SK-N-SH (cell line): ENCODE results near the gene MYO5C. TPM values are rescaled to one million over a fixed set of nuclear protein-coding genes. Genes with fewer than 3 reads are reported as not detected.

ENCODE experiments used
- CTCF ChIA-PET: fragments of 300-600, 350-600 bp; formaldehyde crosslinking; extraction: SDS; loops from one replicate; lab custom pipeline; 2021; lab: Yijun Ruan, JAX
- POLR2A ChIA-PET: fragments of 350-600 bp; sonication (Branson Sonifier 250); formaldehyde crosslinking; extraction: SDS; loops from one replicate; lab custom pipeline; 2020; ENCODE audit warnings: antibody characterized with exemption, inconsistent platforms; lab: Yijun Ruan, JAX
- DNase-seq: peaks from one replicate; pipeline ENCODE4 v3.0.0; 2012
- H2AFZ ChIP-seq: fragments of 200-600 bp; sonication (generic); 2 replicates; pipeline ENCODE4 v1.8.1; 2016; ENCODE audit warnings: antibody characterized with exemption, mild to moderate bottlenecking, low read depth
- H3F3A ChIP-seq: fragments of 200-600 bp; sonication (generic); replicated peaks from 2 replicates; pipeline ENCODE3; 2016; ENCODE audit warnings: antibody characterized with exemption, mild to moderate bottlenecking; ENCODE audit not compliant: insufficient read depth
- H3K27ac ChIP-seq, 2 experiments: fragments of 200-500 bp in 1 of 2; fragments of 200-600 bp in 1 of 2; sonication (Bioruptor generic) in 1 of 2; sonication (generic), shearing (Covaris generic) in 1 of 2; 2 replicates each; pipeline versions ENCODE4 v1.5.1 to v1.6.1; 2014 to 2016; ENCODE audit warnings: low read depth in 2 of 2, inconsistent platforms in 1 of 2, low read length in 1 of 2, mild to moderate bottlenecking in 1 of 2, mixed read lengths in 1 of 2
- H3K27me3 ChIP-seq: fragments of 200-600 bp; sonication (generic), shearing (Covaris generic); 2 replicates; pipeline ENCODE4 v1.6.1; 2016; ENCODE audit warnings: mixed run types; ENCODE audit not compliant: insufficient read depth
- H3K36me3 ChIP-seq, 2 experiments: fragments of 200-500 bp in 1 of 2; fragments of 200-600 bp in 1 of 2; sonication (Bioruptor generic) in 1 of 2; sonication (generic) in 1 of 2; replicated peaks in 1 of 2; 2 replicates each; pipeline versions ENCODE3 to v1.5.1; 2014 to 2016; ENCODE audit warnings: low read length in 1 of 2, mild to moderate bottlenecking in 1 of 2; ENCODE audit not compliant: insufficient read depth in 2 of 2, control insufficient read depth in 1 of 2
- H3K4me1 ChIP-seq, 2 experiments: fragments of 200-500 bp in 1 of 2; fragments of 200-600 bp in 1 of 2; sonication (Bioruptor generic) in 1 of 2; sonication (generic), shearing (Covaris generic) in 1 of 2; 2 replicates each; pipeline versions ENCODE4 v1.5.1 to v1.6.1; 2014 to 2016; ENCODE audit warnings: low read depth in 1 of 2, low read length in 1 of 2, mixed run types in 1 of 2; ENCODE audit not compliant: insufficient read depth in 2 of 2, control insufficient read depth in 1 of 2
- H3K4me2 ChIP-seq: fragments of 200-600 bp; sonication (generic), shearing (Covaris generic); 2 replicates; pipeline ENCODE4 v1.6.1; 2017; ENCODE audit warnings: mixed run types
- H3K4me3 ChIP-seq, 2 experiments: fragments of 200-500 bp in 1 of 2; fragments of 200-600 bp in 1 of 2; sonication (Bioruptor generic) in 1 of 2; sonication (generic), shearing (Covaris generic) in 1 of 2; 2 replicates each; pipeline versions ENCODE4 v1.5.1 to v1.8.1; 2014 to 2016; ENCODE audit warnings: low read depth in 2 of 2, inconsistent platforms in 1 of 2, low read length in 1 of 2, mild to moderate bottlenecking in 1 of 2, mixed read lengths in 1 of 2, moderate library complexity in 1 of 2
- H3K79me2 ChIP-seq: fragments of 200-600 bp; sonication (generic); 2 replicates; pipeline ENCODE4 v1.8.1; 2017; ENCODE audit warnings: mild to moderate bottlenecking; ENCODE audit not compliant: insufficient read depth
- H3K9ac ChIP-seq: fragments of 200-600 bp; sonication (generic); 2 replicates; pipeline ENCODE4 v1.6.1; 2017; ENCODE audit warnings: mixed run types
- H3K9me2 ChIP-seq: fragments of 200-600 bp; sonication (generic); 2 replicates; pipeline ENCODE4 v1.6.1; 2017; ENCODE audit warnings: mixed run types
- H3K9me3 ChIP-seq: fragments of 200-600 bp; sonication (generic); 2 replicates; pipeline ENCODE4 v1.6.1; 2017; ENCODE audit warnings: mixed run types, mild to moderate bottlenecking, moderate library complexity
- H4K20me1 ChIP-seq: fragments of 200-600 bp; sonication (generic); 2 replicates; pipeline ENCODE4 v1.6.1; 2017; ENCODE audit warnings: mild to moderate bottlenecking, mixed run types; ENCODE audit not compliant: insufficient read depth
- EZH2phosphoT487 ChIP-seq: fragments of 200-600 bp; sonication (generic); IDR thresholded peaks from 2 replicates; pipeline ENCODE4 v1.6.1; 2017; ENCODE audit warnings: low read depth, mixed run types, mild to moderate bottlenecking, antibody characterized with exemption, moderate library complexity, borderline replicate concordance
- GATA2 ChIP-seq: sonication (generic); formaldehyde crosslinking; IDR thresholded peaks from 2 replicates; pipeline ENCODE4 v1.5.0; 2020; ENCODE audit warnings: mild to moderate bottlenecking, missing genetic modification reagents
- JUND ChIP-seq: IDR thresholded peaks from 2 replicates; pipeline ENCODE4 v1.4.0; 2012
- MEF2A ChIP-seq: IDR thresholded peaks from 2 replicates; pipeline ENCODE4 v1.4.0; 2012; ENCODE audit warnings: low read depth, borderline replicate concordance
- POLR2AphosphoS5 ChIP-seq: IDR thresholded peaks from 2 replicates; pipeline ENCODE4 v1.6.1; 2012; ENCODE audit warnings: low read depth, low read length
- RXRA ChIP-seq: IDR thresholded peaks from 2 replicates; pipeline ENCODE4 v1.4.0; 2012; ENCODE audit warnings: low read depth, mild to moderate bottlenecking, borderline replicate concordance
- SIN3A ChIP-seq: IDR thresholded peaks from 2 replicates; pipeline ENCODE4 v1.6.1; 2012; ENCODE audit warnings: low read depth, mild to moderate bottlenecking, low read length, moderate library complexity, borderline replicate concordance
- TAF1 ChIP-seq: IDR thresholded peaks from 2 replicates; pipeline ENCODE4 v1.6.1; 2012; ENCODE audit warnings: low read depth, mild to moderate bottlenecking, low read length, moderate library complexity, borderline replicate concordance
- WGBS: methylation state at CpG from one replicate; pipeline ENCODE4 v1.1.6; 2017; ENCODE audit warnings: low lambda C conversion rate; 5-methylcytosine and 5-hydroxymethylcytosine counted together
- polyA plus RNA-seq, 3 experiments: library from polyadenylated mRNA; depleted of rRNA; stranded (reverse); fragments of >200 nt; gene quantifications; 2 replicates each; pipeline ENCODE4 v1.2.3, GENCODE V29; 2012
- TF ChIP-seq, protein P1 (sequence below): IDR thresholded peaks from 2 replicates; pipeline ENCODE4; 2012

Gene MYO5C
- polyA plus RNA-seq, 1 of the 3 experiments (the other 2 are of a cell fraction), result 0.99 TPM

DNA sequence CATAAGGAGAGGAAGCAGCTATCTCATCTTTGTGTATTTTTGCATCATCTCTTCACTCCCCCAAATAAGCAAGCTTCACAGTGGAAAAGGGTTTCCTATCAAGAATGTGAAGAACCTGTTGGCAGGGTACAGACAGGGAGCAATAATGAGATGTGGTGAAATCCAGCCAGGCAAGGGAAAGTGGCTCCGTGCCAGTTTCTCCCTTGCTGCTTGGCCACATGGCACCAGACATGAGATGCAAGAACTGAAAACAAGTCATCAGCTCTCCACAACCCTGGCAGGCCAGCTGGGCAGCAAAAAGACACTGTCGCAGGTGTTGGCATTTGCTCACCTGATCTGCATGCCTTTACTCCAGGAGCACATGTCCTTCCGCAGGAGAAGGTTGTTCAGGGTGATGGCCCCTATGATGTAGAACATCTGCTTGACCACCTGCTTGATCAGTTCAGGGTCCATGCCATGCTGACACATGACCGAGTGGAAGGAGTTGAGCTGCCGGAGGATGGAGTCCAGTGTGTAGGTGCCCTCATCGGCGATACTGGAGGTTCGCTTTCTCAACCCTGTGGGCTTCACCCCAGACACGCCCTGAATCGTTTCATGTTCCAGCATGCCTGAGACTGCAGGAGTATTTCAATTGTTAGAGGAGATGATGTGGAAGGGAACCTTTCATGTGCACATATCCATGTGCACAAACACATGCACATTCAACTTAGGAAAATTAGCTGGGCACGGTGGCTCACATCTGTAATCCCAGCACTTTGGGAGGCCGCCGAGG, 23.3 kb upstream of the MYO5C start:
- no peak overlapping the region for H3K4me3 ChIP-seq
- TF ChIP-seq TAF1 (no peak), GATA2 (CRISPR knock-in tag) (no peak), POLR2AphosphoS5 (no peak), SIN3A (no peak)
- TF ChIP-seq, protein P1, sequence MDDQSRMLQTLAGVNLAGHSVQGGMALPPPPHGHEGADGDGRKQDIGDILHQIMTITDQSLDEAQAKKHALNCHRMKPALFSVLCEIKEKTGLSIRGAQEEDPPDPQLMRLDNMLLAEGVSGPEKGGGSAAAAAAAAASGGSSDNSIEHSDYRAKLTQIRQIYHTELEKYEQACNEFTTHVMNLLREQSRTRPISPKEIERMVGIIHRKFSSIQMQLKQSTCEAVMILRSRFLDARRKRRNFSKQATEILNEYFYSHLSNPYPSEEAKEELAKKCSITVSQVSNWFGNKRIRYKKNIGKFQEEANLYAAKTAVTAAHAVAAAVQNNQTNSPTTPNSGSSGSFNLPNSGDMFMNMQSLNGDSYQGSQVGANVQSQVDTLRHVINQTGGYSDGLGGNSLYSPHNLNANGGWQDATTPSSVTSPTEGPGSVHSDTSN, result no peak
- H3K9me2 ChIP-seq, result no peaks in the 10 kb centered on the region
- 87% methylated on average over 11 of the region's 13 CpGs for WGBS
- H3K4me2 ChIP-seq, result no peak overlapping the region
- H3K36me3 ChIP-seq, result peaks cover 31 to 37% of the 10 kb centered on the region in 2 experiments
- no peaks in the 10 kb centered on the region for H4K20me1 ChIP-seq
- DNase-seq, result no peak
- POLR2A ChIA-PET, result no interaction called here
- H3K9ac ChIP-seq, result no peak overlapping the region
- CTCF ChIA-PET, result interaction anchor here (1.4 to 2.6 kb wide), 3 partner anchors 13 to 417 kb away, joined by 4 to 9 read pairs (median 4); no protein-coding TSS in a partner anchor
- H3F3A ChIP-seq, result peaks cover 5% of the 10 kb centered on the region
- no peaks in the 10 kb centered on the region for H3K27me3 ChIP-seq
- no peaks in the 10 kb centered on the region; a peak in 1 of 4 replicates for H3K4me1 ChIP-seq
- H2AFZ ChIP-seq, result no peak overlapping the region
- H3K27ac ChIP-seq, result no peak overlapping the region
- H3K79me2 ChIP-seq, result no peaks in the 10 kb centered on the region
- no peaks in the 10 kb centered on the region for H3K9me3 ChIP-seq

DNA sequence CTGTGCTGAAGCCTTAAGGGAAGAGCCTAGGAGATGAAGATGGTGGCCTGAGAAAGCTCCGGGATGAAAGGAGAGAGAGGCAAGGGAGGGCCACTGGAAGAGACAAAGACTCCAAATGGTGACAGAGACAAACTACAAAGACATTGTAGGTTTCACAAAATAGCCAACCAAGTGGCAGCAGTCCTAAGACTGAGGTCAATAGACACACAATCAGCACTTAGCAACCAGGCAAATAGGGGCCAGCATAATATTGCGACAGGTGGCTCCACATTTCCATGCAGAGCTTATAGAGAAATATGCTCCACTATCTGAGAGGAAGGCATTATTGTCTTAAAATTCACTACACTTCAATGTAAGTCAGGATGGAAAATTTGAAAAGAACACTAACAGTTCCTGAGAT, 22.1 kb upstream of the MYO5C start:
- Histone ChIP-seq H3K4me3 (no peak overlapping the region), H2AFZ (no peak overlapping the region), H3F3A (peaks cover 5% of the 10 kb centered on the region), H3K9me2 (no peaks in the 10 kb centered on the region), H3K79me2 (no peaks in the 10 kb centered on the region), H3K27me3 (no peaks in the 10 kb centered on the region), H3K4me2 (no peak overlapping the region), H3K4me1 (no peaks in the 10 kb centered on the region; a peak in 1 of 4 replicates), H3K36me3 (peaks cover 36 to 38% of the 10 kb centered on the region in 2 experiments), H4K20me1 (no peaks in the 10 kb centered on the region), H3K9ac (no peak overlapping the region), H3K9me3 (no peaks in the 10 kb centered on the region), H3K27ac (no peak overlapping the region)
- ChIA-PET POLR2A (no interaction called here), CTCF (interaction anchor here (0.6 to 2.6 kb wide), 3 partner anchors 14 to 462 kb away, joined by 3 to 9 read pairs (median 4); no protein-coding TSS in a partner anchor)
- DNase-seq, result no peak
- TF ChIP-seq JUND, result no peak
- TF ChIP-seq SIN3A, result no peak
- TF ChIP-seq MEF2A, result no peak
- no peak for TF ChIP-seq EZH2phosphoT487
- WGBS, result 86% methylated on average over 2 of the region's 2 CpGs

DNA sequence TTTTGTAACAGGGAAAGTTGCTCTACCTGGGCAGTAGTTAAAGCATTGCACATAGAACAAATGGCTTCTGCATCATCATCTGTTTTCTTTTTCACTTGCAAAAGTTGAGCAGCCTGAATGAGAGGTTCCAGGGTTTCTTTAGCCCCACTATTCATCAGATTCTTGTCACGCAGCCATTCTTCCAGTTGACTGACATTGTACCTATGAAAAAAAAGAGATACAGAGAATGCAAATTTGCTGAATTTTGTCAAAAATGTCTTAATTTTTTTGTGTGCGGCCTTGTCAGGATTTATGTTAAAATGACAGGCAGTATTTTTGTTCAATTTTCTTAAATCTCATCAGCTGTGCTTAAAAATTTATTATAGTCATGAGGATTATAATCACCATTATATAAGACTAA, 21.4 kb upstream of the MYO5C start:
- H3K4me3 ChIP-seq, result no peak overlapping the region

More for the DNA sequence above, 21.4 kb upstream of the MYO5C start:
- no peaks in the 10 kb centered on the region for H3K27me3 ChIP-seq
- no peak overlapping the region for H3K27ac ChIP-seq
- no peak overlapping the region for H2AFZ ChIP-seq
- CTCF ChIA-PET, result interaction anchor here (0.6 to 2.6 kb wide), 3 partner anchors 15 to 463 kb away, joined by 3 to 9 read pairs (median 3); no protein-coding TSS in a partner anchor
- no peaks in the 10 kb centered on the region for H3K9me2 ChIP-seq
- no peaks in the 10 kb centered on the region for H3K79me2 ChIP-seq
- POLR2A ChIA-PET, result no interaction called here
- no peak for DNase-seq
- WGBS, result 94% methylated on average over 2 of the region's 2 CpGs
- H3K36me3 ChIP-seq, result peaks cover 35 to 38% of the 10 kb centered on the region in 2 experiments
- no peaks in the 10 kb centered on the region for H3K9me3 ChIP-seq
- peaks cover 5% of the 10 kb centered on the region for H3F3A ChIP-seq
- no peak overlapping the region for H3K9ac ChIP-seq
- H3K4me1 ChIP-seq, result no peaks in the 10 kb centered on the region; a peak in 1 of 4 replicates
- no peaks in the 10 kb centered on the region for H4K20me1 ChIP-seq
- H3K4me2 ChIP-seq, result no peak overlapping the region
- TF ChIP-seq RXRA, result no peak
- TF ChIP-seq EZH2phosphoT487, result no peak
